Measurements from ENCODE around the gene SRRM4.
A peak's percentile ranks its signal among the peaks of the same experiment; 100 is the strongest.

SRRM4 gene

GRCh38 chr12:118981285-118982211 lies at the start of gene SRRM4:
SRRM4 (plus strand) TSS chr12:118981541; CDS start chr12:118981883, 342 bp downstream.
- ATAC-seq = peak; percentile 49; the same call in 2 of the 3 replicates
- TF ChIP-seq ARNTL (CRISPR knock-in tag; IDR thresholded peaks at IDR 0.05; ENCODE audit: borderline replicate concordance, low read depth) (no peak), ZNF8 (CRISPR knock-in tag; IDR thresholded peaks at IDR 0.05) (no peak), ZFP3 (CRISPR knock-in tag; IDR thresholded peaks at IDR 0.05) (no peak), CSDC2 (CRISPR knock-in tag; IDR thresholded peaks at IDR 0.05) (no peak), OSR1 (CRISPR knock-in tag; IDR thresholded peaks at IDR 0.05) (no peak), ZC3H10 (CRISPR knock-in tag; IDR thresholded peaks at IDR 0.05) (no peak), POU6F1 (CRISPR knock-in tag; IDR thresholded peaks at IDR 0.05; ENCODE audit: borderline replicate concordance, low read depth) (no peak), ZFP30 (CRISPR knock-in tag; IDR thresholded peaks at IDR 0.05) (no peak), ZNF565 (CRISPR knock-in tag; conservative IDR thresholded peaks at IDR 0.05; ENCODE audit: low read depth) (no peak), ISL1 (CRISPR knock-in tag; IDR thresholded peaks at IDR 0.05) (no peak), SNAI2 (CRISPR knock-in tag; IDR thresholded peaks at IDR 0.05) (no peak), ZNF70 (CRISPR knock-in tag; IDR thresholded peaks at IDR 0.05) (no peak), GLIS3 (CRISPR knock-in tag; IDR thresholded peaks at IDR 0.05) (no peak), PATZ1 (CRISPR knock-in tag; IDR thresholded peaks at IDR 0.05; ENCODE audit: borderline replicate concordance) (no peak), TOX (CRISPR knock-in tag; IDR thresholded peaks at IDR 0.05; ENCODE audit: borderline replicate concordance) (no peak), TCF4 (CRISPR knock-in tag; IDR thresholded peaks at IDR 0.05; ENCODE audit: borderline replicate concordance) (no peak), BACH2 (CRISPR knock-in tag; IDR thresholded peaks at IDR 0.05; ENCODE audit: borderline replicate concordance) (no peak)
- TF ChIP-seq, protein P1, sequence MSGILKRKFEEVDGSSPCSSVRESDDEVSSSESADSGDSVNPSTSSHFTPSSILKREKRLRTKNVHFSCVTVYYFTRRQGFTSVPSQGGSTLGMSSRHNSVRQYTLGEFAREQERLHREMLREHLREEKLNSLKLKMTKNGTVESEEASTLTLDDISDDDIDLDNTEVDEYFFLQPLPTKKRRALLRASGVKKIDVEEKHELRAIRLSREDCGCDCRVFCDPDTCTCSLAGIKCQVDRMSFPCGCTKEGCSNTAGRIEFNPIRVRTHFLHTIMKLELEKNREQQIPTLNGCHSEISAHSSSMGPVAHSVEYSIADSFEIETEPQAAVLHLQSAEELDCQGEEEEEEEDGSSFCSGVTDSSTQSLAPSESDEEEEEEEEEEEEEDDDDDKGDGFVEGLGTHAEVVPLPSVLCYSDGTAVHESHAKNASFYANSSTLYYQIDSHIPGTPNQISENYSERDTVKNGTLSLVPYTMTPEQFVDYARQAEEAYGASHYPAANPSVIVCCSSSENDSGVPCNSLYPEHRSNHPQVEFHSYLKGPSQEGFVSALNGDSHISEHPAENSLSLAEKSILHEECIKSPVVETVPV (CRISPR knock-in tag; IDR thresholded peaks at IDR 0.05) = no peak

GRCh38 chr12:118946256-118946655 lies 35.1 kb upstream of the SRRM4 start:
- ATAC-seq = no peak
- no peak for TF ChIP-seq ZFP3 (CRISPR knock-in tag; IDR thresholded peaks at IDR 0.05)
- TF ChIP-seq ARNTL (CRISPR knock-in tag; IDR thresholded peaks at IDR 0.05; ENCODE audit: borderline replicate concordance, low read depth) = no peak
- TF ChIP-seq CSDC2 (CRISPR knock-in tag; IDR thresholded peaks at IDR 0.05) = no peak
- TF ChIP-seq ZNF8 (CRISPR knock-in tag; IDR thresholded peaks at IDR 0.05) = no peak
- no peak for TF ChIP-seq GLIS3 (CRISPR knock-in tag; IDR thresholded peaks at IDR 0.05)
- TF ChIP-seq ZFP30 (CRISPR knock-in tag; IDR thresholded peaks at IDR 0.05) = no peak
- no peak for TF ChIP-seq PPARA (CRISPR knock-in tag; IDR thresholded peaks at IDR 0.05; ENCODE audit: borderline replicate concordance)
- TF ChIP-seq ZNF70 (CRISPR knock-in tag; IDR thresholded peaks at IDR 0.05) = no peak
- no peak for TF ChIP-seq TOX (CRISPR knock-in tag; IDR thresholded peaks at IDR 0.05; ENCODE audit: borderline replicate concordance)
- TF ChIP-seq ZNF565 (CRISPR knock-in tag; conservative IDR thresholded peaks at IDR 0.05; ENCODE audit: low read depth) = no peak

- ATAC-seq = no peak
- no peak for TF ChIP-seq ZNF8 (CRISPR knock-in tag; IDR thresholded peaks at IDR 0.05)
- TF ChIP-seq RARB (CRISPR knock-in tag; IDR thresholded peaks at IDR 0.05) = no peak
- no peak for TF ChIP-seq PPARA (CRISPR knock-in tag; IDR thresholded peaks at IDR 0.05; ENCODE audit: borderline replicate concordance)
- TF ChIP-seq ARNTL (CRISPR knock-in tag; IDR thresholded peaks at IDR 0.05; ENCODE audit: borderline replicate concordance, low read depth) = no peak
- TF ChIP-seq ESRRG (CRISPR knock-in tag; IDR thresholded peaks at IDR 0.05) = no peak
- no peak for TF ChIP-seq OSR1 (CRISPR knock-in tag; IDR thresholded peaks at IDR 0.05)
- TF ChIP-seq ZNF70 (CRISPR knock-in tag; IDR thresholded peaks at IDR 0.05) = no peak
- TF ChIP-seq SNAI2 (CRISPR knock-in tag; IDR thresholded peaks at IDR 0.05) = no peak
- TF ChIP-seq POU6F1 (CRISPR knock-in tag; IDR thresholded peaks at IDR 0.05; ENCODE audit: borderline replicate concordance, low read depth) = no peak
- no peak for TF ChIP-seq PATZ1 (CRISPR knock-in tag; IDR thresholded peaks at IDR 0.05; ENCODE audit: borderline replicate concordance)
- no peak for TF ChIP-seq CREB5 (CRISPR knock-in tag; IDR thresholded peaks at IDR 0.05; ENCODE audit: low read depth)
- TF ChIP-seq BACH2 (CRISPR knock-in tag; IDR thresholded peaks at IDR 0.05; ENCODE audit: borderline replicate concordance) = no peak
- TF ChIP-seq ZC3H10 (CRISPR knock-in tag; IDR thresholded peaks at IDR 0.05) = no peak
- no peak for TF ChIP-seq TCF4 (CRISPR knock-in tag; IDR thresholded peaks at IDR 0.05; ENCODE audit: borderline replicate concordance)
Observed at GRCh38 chr12:118958520-118958919, 22.8 kb upstream of the SRRM4 start.

Measured in SK-N-SH treated with all-trans-retinoic acid at 6 μM for 48 hours (cell line).